C4-2B (cell line): Measurements from ENCODE around the gene NFAT5.

ENCODE experiments used
- H3K27ac ChIP-seq: fragments of 450-650 bp; 2 replicates; pipeline ENCODE4 v1.5.1; 2017
- ZFX ChIP-seq: fragments of 450-650 bp; IDR thresholded peaks from 2 replicates; pipeline ENCODE4 v1.6.1; 2017
- TF ChIP-seq, protein P1 (sequence below): fragments of 450-650 bp; conservative IDR thresholded peaks from 2 replicates; pipeline ENCODE4 v1.5.1; 2017; ENCODE audit warnings: mild to moderate bottlenecking

NFAT5 gene

DNA sequence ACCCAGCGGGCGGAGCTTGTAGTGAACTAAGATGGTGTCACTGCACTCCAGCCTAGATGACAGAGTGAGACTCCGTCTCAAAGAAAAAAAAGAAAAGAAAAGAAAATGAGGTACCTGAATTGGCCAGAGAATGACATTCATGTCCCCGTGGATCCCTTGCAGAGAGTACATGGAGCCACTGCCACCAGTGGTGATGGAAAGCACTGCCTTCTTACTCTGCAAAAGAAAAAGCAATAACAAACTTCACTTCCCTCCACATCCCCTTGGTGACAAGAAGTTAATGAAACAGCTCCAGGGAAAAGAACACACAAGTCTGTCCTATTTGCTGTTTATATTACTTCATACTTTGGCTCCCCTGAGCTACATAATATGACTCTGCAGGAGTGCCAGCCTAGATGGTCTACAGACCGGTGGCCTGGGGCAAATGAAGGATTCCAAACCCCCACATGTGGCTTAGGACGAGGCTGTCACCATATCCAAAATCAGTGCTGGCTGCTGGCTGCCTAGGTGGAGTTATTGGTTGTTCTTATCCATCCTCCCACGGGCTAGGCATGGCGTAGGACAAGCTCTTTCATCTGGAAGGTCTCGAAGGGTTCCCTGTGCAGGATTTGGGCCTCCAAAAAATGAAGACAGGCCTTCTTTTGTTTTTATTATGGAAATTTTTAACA, 147.3 kb downstream of the NFAT5 start:
- no peak for TF ChIP-seq ZFX
- TF ChIP-seq, protein P1, sequence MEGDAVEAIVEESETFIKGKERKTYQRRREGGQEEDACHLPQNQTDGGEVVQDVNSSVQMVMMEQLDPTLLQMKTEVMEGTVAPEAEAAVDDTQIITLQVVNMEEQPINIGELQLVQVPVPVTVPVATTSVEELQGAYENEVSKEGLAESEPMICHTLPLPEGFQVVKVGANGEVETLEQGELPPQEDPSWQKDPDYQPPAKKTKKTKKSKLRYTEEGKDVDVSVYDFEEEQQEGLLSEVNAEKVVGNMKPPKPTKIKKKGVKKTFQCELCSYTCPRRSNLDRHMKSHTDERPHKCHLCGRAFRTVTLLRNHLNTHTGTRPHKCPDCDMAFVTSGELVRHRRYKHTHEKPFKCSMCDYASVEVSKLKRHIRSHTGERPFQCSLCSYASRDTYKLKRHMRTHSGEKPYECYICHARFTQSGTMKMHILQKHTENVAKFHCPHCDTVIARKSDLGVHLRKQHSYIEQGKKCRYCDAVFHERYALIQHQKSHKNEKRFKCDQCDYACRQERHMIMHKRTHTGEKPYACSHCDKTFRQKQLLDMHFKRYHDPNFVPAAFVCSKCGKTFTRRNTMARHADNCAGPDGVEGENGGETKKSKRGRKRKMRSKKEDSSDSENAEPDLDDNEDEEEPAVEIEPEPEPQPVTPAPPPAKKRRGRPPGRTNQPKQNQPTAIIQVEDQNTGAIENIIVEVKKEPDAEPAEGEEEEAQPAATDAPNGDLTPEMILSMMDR, result no peak
- no peak overlapping the region for H3K27ac ChIP-seq

DNA sequence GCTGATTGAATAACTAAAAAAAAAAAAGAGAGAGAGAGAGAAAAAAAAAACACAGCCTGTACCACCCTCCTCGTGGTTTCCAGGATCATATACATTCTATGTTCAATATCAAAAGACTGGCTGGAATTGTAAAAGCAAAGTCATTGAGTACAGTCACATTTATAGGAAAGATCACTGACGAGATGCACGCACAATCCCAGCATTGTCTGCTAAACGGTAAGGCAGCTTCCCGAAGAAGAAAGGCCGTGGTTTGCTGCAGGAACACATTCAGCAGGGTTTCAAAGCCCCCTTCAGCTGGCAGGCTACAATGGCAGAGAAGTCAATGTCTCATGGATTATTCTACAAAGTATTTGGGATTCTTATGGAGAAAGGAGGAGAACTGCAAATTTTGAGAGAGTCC, 151.3 kb downstream of the NFAT5 start:
- TF ChIP-seq, protein P1, result no peak
- no peak for TF ChIP-seq ZFX
- H3K27ac ChIP-seq, result no peak overlapping the region

DNA sequence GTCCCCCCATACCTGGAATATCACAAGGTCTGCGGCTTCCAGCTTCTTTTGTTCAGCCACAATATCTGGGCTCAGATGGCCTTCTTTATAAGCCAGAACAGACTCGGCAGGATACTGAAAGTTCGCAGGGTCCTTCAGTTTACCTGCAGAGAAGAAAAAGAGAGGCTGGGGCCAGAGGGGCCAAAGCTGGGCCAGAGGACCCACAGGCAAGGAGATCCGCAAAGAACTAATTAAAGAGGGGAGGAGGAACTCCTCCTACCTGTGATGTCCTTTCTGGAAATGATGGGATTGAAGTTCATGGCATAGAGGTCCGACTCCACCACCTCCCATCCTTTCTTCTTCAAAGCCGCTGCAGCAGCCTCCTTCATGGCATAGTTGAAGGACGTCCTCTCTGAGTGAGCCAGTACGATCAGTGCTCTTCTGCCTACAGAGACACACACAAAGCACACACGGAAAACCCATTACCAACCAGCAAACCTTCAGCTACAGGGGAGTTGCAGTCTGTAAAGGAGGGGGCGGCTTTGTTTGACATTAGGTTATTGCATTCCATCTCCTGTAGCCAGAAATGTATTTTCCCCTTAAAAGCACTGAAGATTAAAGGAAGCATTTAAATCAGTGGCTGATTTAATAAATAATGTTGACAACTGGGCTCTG, 152.5 kb downstream of the NFAT5 start:
- no peak for TF ChIP-seq ZFX
- TF ChIP-seq, protein P1, result no peak
- H3K27ac ChIP-seq, result no peak overlapping the region; the same call in 1 of the 2 replicates

DNA sequence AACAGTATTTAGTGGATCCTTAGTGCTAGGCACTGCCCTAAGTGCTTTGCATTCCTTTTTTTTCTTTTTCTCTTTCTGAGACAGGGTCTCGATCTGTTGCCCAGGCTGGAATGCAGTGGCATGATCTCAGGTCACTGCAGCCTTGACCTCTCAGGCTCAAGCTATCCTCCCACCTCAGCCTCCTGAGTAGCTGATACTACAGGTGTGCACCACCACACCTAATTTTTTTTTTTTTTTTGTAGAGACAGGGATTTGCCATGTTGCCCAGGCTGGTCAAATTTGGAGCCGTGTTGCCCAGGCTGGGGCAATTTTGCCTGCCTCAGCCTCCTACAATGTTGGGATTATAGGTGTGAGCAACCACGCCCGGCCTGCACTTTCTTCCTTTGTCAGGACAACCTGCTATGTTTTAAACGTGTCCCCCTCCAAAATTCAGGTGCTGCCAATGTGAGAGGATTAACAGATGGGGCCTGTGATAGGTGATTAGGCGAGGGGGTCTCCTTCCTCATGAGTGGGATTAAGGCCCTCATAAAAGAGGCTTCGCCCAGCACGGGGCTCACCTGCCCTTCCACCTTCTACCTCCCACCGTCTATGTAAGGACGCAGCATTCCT, 155.2 kb downstream of the NFAT5 start:
- no peak overlapping the region for H3K27ac ChIP-seq
- no peak for TF ChIP-seq ZFX
- TF ChIP-seq, protein P1, result no peak

DNA sequence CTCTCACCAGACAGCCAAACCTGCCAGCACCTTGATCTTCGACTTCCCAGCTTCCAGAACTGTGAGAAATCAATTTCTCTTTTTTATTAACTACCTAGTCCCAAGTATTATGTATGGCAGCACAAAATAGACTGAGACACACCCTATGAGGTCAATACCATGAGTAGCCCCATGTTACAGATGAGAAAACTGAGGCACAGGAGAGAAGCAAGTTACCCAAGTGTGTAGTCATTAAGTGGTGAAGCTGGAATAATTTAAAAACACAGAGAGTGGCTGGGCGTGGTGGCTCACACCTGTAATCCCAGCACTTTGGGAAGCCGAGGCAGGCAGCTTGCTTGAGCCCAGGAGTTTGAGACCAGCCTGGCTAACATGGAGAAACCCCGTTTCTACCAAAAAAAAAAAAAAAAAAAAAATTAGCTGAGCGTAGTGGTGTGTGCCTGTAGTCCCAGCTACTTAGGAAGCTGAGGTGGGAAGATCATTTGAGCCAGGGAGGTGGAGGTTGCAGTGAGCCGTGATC, 155.7 kb downstream of the NFAT5 start:
- TF ChIP-seq, protein P1, result no peak
- H3K27ac ChIP-seq, result peak overlapping the region; percentile 61; the same call in 1 of the 2 replicates

DNA sequence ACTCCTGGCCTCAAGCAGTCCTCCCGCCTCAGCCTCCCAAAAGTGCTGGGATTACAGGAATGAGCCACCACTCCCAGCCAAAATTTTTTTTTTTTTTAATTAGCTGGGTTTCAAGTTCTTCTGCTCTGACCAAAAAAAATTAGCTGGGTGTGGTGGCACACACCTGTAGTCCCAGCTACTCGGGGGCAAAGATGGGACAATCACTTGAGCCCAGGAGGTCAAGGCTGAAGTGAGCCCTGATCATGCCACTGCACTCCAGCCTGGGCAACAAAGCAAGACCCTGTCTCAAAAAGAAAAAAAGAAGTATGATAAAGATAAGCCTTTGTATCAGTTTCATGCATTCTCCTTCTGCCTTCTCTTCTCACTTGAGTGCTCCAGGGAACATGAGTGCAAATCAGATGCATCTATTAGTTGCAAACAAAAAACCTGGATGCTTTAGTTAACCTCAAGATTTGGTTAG, 158.7 kb downstream of the NFAT5 start:
- no peak overlapping the region; the same call in 1 of the 2 replicates for H3K27ac ChIP-seq
- TF ChIP-seq ZFX, result no peak
- TF ChIP-seq, protein P1, result no peak

DNA sequence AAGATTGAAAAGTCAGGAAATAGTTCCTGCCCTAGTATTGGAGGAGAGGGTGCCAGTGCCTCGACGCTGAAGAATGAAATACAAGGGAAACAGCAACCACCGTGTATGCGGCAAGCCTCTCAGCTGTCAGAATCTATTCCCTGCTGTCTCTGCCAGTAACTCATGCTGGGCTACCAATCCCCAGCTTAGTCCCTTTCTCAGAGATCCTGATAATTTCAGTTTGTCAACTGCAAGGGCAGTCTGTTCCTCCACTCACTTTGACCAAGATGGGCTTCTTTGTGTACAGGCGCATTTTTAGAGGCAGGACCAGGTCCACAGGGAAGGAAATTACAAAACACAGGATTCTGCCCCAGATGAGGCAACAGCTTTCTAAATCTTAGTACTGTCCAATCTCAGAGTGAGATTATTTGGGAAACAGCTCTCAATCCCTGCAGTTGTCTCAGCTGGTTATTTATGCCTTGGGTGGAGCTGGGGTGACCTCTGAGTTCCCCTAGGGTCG, 159.3 kb downstream of the NFAT5 start:
- peak overlapping the region; percentile 96 for H3K27ac ChIP-seq
- TF ChIP-seq, protein P1, result no peak
- no peak for TF ChIP-seq ZFX
